Measurements from ENCODE around the gene WIZ. TPM values are rescaled to one million over a fixed set of nuclear protein-coding genes. Genes with fewer than 3 reads are reported as not detected.
"Not testable (repeated sequence)": the region's sequence is repeated elsewhere in the genome, so short reads cannot be mapped to it uniquely, and the experiment has no call there.

WIZ gene
- total and polyA plus RNA-seq, 2 of the 8 experiments (the other 6 are each of a cell fraction or from before 2014, with no cell fraction given): 12.5 to 33.2 TPM

- TF ChIP-seq SP2 (IDR thresholded peaks at IDR 0.05; ENCODE audit: low read length) (no peak), KDM1A (IDR thresholded peaks at IDR 0.05; ENCODE audit: borderline replicate concordance, low read length) (no peak), EP300 (IDR thresholded peaks at IDR 0.05; ENCODE audit: borderline replicate concordance in 1 of 2, low read depth in 2 of 2, low read length in 2 of 2) (no peak), ZNF274 (IDR thresholded peaks at IDR 0.05; ENCODE audit: borderline replicate concordance, extremely low read depth, low read length) (no peak), EZH2 (IDR thresholded peaks at IDR 0.05; ENCODE audit: low read depth, low read length, severe bottlenecking) (no peak)
Observed at GRCh38 chr19:15487038-15487437, 37.3 kb upstream of the WIZ start (continued).

GRCh38 chr19:15485768-15486167 is 36.0 kb upstream of the WIZ start:
- FAIRE-seq; CTCF ChIA-PET (ENCODE audit: partially characterized antibody): not testable (repeated sequence)

More at GRCh38 chr19:15485768-15486167, 36.0 kb upstream of the WIZ start:
- H3K9ac ChIP-seq (replicated peaks in 1 of 4; ENCODE audit: extremely low read depth in 1 of 4, low read depth in 3 of 4, low read length in 3 of 4); H4K8ac ChIP-seq (ENCODE audit: extremely low read depth, insufficient read depth, low read length); H3K79me2 ChIP-seq (ENCODE audit: control insufficient read depth in 1 of 2, insufficient read depth in 2 of 2, low read length in 2 of 2); H2BK20ac ChIP-seq (ENCODE audit: low read length); H4K5ac ChIP-seq (ENCODE audit: insufficient read length, low read depth, low read length); H2AFZ ChIP-seq (ENCODE audit: low read length); H3K4me3 ChIP-seq (ENCODE audit: extremely low read depth in 1 of 4, insufficient read depth in 2 of 4, low read depth in 3 of 4, low read length in 4 of 4); H4K91ac ChIP-seq (replicated peaks; ENCODE audit: insufficient read length, low read length); H3K4me2 ChIP-seq (ENCODE audit: insufficient read depth in 1 of 2, low read depth in 2 of 2, low read length in 2 of 2); H4K20me1 ChIP-seq (replicated peaks in 1 of 2; ENCODE audit: control insufficient read depth in 1 of 2, insufficient read depth in 2 of 2, low read length in 2 of 2); H2BK120ac ChIP-seq (replicated peaks; ENCODE audit: low read depth, low read length); H3K4ac ChIP-seq (replicated peaks; ENCODE audit: insufficient read length, low read depth, low read length); H2BK12ac ChIP-seq (ENCODE audit: low read depth, low read length); H3K23ac ChIP-seq (ENCODE audit: insufficient read length); H3K23me2 ChIP-seq (ENCODE audit: low read depth, low read length); H3K14ac ChIP-seq (ENCODE audit: insufficient read length); H3K56ac ChIP-seq (replicated peaks; ENCODE audit: insufficient read length, low read depth, low read length); H3K79me1 ChIP-seq (ENCODE audit: low read depth, low read length); H3K27me3 ChIP-seq (replicated peaks in 1 of 4; ENCODE audit: control insufficient read depth in 3 of 4, extremely low read depth in 1 of 4, insufficient read depth in 3 of 4, low read length in 3 of 4); H3K36me3 ChIP-seq (ENCODE audit: control insufficient read depth in 2 of 4, insufficient read depth in 4 of 4, low read length in 3 of 4); H2BK5ac ChIP-seq (ENCODE audit: low read depth, low read length); DNase-seq (ENCODE audit: low read depth in 1 of 2, low spot score in 2 of 2); H3K27ac ChIP-seq (ENCODE audit: low read depth, low read length); H3K4me1 ChIP-seq (replicated peaks in 1 of 4; ENCODE audit: control insufficient read depth in 3 of 4, insufficient read depth in 4 of 4, low read length in 3 of 4); H2BK15ac ChIP-seq (ENCODE audit: low read length); H2AK5ac ChIP-seq (ENCODE audit: low read depth, low read length); H3K18ac ChIP-seq (ENCODE audit: extremely low read depth, low read length); POLR2A ChIA-PET (ENCODE audit: partially characterized antibody): not testable (repeated sequence)
- WGBS, 2 experiments (ENCODE audit: extremely low coverage in 1 of 2, insufficient coverage in 1 of 2, insufficient read length in 1 of 2, insufficient replicate concordance in 2 of 2, low coverage in 1 of 2, low lambda C conversion rate in 2 of 2, missing lambda C conversion rate in 1 of 2): 89% methylated on average over 5 of the region's 5 CpGs; no CpG with 5 or more reads in 1 of the 2 experiments
- peaks cover 32 to 53% of the 10 kb centered on the region in 2 experiments for H3K9me3 ChIP-seq (ENCODE audit: insufficient read depth in 2 of 2, low read depth in 1 of 2, low read length in 1 of 2)

Measured in H1 (cell line).